ENCODE results near the gene PTPRE. TPM values are rescaled to one million over a fixed set of nuclear protein-coding genes. Genes with fewer than 3 reads are reported as not detected.

PTPRE gene
- polyA plus RNA-seq, 1 donor (not counting 4 experiments of a cell fraction or from before 2014, with no cell fraction given), result 15.1 TPM

GRCh38 chr10:128005858-128006257, 99.0 kb downstream of the PTPRE start:
- H3K9me1 ChIP-seq (ENCODE audit: control insufficient read depth, extremely low read depth, insufficient read depth, low read length), result no peaks in the 10 kb centered on the region
- no peak overlapping the region for H3K4me3 ChIP-seq (ENCODE audit: control insufficient read depth in 2 of 3, extremely low read depth in 1 of 3, insufficient read depth in 2 of 3, low read depth in 1 of 3, low read length in 3 of 3)
- H3K36me3 ChIP-seq (ENCODE audit: control insufficient read depth in 2 of 2, extremely low read depth in 1 of 2, insufficient read depth in 2 of 2, low read length in 2 of 2), result no peaks in the 10 kb centered on the region
- H2AFZ ChIP-seq (ENCODE audit: control insufficient read depth, low read length), result no peak overlapping the region
- no peaks in the 10 kb centered on the region for H3K4me1 ChIP-seq (ENCODE audit: control insufficient read depth, extremely low read depth, insufficient read depth, low read length)
- no peaks in the 10 kb centered on the region for H3K79me2 ChIP-seq (ENCODE audit: control insufficient read depth, insufficient read depth, low read length)
- DNase-seq (ENCODE audit: low read depth, low spot score) (no peak), FAIRE-seq (no peak)
- no peak overlapping the region for H3K9ac ChIP-seq (ENCODE audit: control insufficient read depth, extremely low read depth, insufficient read depth, low read length)
- dilution Hi-C loops (cut with MboI; ENCODE audit: extremely low pct_ligation_motif_present, low sequenced_read_pairs), result no loop called here
- peaks cover 36% of the 10 kb centered on the region for H3K27me3 ChIP-seq (ENCODE audit: control insufficient read depth, extremely low read depth, insufficient read depth, low read length)
- no peak overlapping the region for H3K27ac ChIP-seq (ENCODE audit: control insufficient read depth, insufficient read depth, low read length)
- H4K20me1 ChIP-seq (ENCODE audit: control insufficient read depth, extremely low read depth, insufficient read depth, low read length), result no peaks in the 10 kb centered on the region
- TF ChIP-seq CTCF (optimal IDR thresholded peaks at IDR 0.05 in 1 of 3, IDR thresholded peaks at IDR 0.05 in 1 of 3, conservative IDR thresholded peaks at IDR 0.05 in 1 of 3; ENCODE audit: extremely low read depth in 1 of 3, insufficient read depth in 2 of 3, low read length in 3 of 3), result no peak
- no peaks in the 10 kb centered on the region for H3K9me3 ChIP-seq (ENCODE audit: control insufficient read depth, low read depth, low read length)
- H3K4me2 ChIP-seq (ENCODE audit: control insufficient read depth, extremely low read depth, insufficient read depth, low read depth, low read length), result no peak overlapping the region

GRCh38 chr10:128007056-128007455, 100.2 kb downstream of the PTPRE start:
- FAIRE-seq (no peak), DNase-seq (ENCODE audit: low read depth, low spot score) (no peak)
- Histone ChIP-seq H3K9ac (ENCODE audit: control insufficient read depth, extremely low read depth, insufficient read depth, low read length) (no peak overlapping the region), H2AFZ (ENCODE audit: control insufficient read depth, low read length) (no peak overlapping the region), H3K4me2 (ENCODE audit: control insufficient read depth, extremely low read depth, insufficient read depth, low read depth, low read length) (no peak overlapping the region), H3K27me3 (ENCODE audit: control insufficient read depth, extremely low read depth, insufficient read depth, low read length) (peaks cover 29% of the 10 kb centered on the region), H3K9me3 (ENCODE audit: control insufficient read depth, low read depth, low read length) (no peaks in the 10 kb centered on the region), H3K79me2 (ENCODE audit: control insufficient read depth, insufficient read depth, low read length) (no peaks in the 10 kb centered on the region), H3K36me3 (ENCODE audit: control insufficient read depth in 2 of 2, extremely low read depth in 1 of 2, insufficient read depth in 2 of 2, low read length in 2 of 2) (no peaks in the 10 kb centered on the region), H3K4me3 (ENCODE audit: control insufficient read depth in 2 of 3, extremely low read depth in 1 of 3, insufficient read depth in 2 of 3, low read depth in 1 of 3, low read length in 3 of 3) (no peak overlapping the region), H3K4me1 (ENCODE audit: control insufficient read depth, extremely low read depth, insufficient read depth, low read length) (no peaks in the 10 kb centered on the region), H4K20me1 (ENCODE audit: control insufficient read depth, extremely low read depth, insufficient read depth, low read length) (no peaks in the 10 kb centered on the region), H3K9me1 (ENCODE audit: control insufficient read depth, extremely low read depth, insufficient read depth, low read length) (no peaks in the 10 kb centered on the region), H3K27ac (ENCODE audit: control insufficient read depth, insufficient read depth, low read length) (no peak overlapping the region)
- dilution Hi-C loops (cut with MboI; ENCODE audit: extremely low pct_ligation_motif_present, low sequenced_read_pairs), result no loop called here
- TF ChIP-seq EZH2 (IDR thresholded peaks at IDR 0.05; ENCODE audit: low read length) (no peak), CTCF (optimal IDR thresholded peaks at IDR 0.05 in 1 of 3, IDR thresholded peaks at IDR 0.05 in 1 of 3, conservative IDR thresholded peaks at IDR 0.05 in 1 of 3; ENCODE audit: extremely low read depth in 1 of 3, insufficient read depth in 2 of 3, low read length in 3 of 3) (no peak)

Measured in keratinocyte (primary cell).